WTC11 (cell line): Measurements from ENCODE around the gene GGCX.

Experiments used
- ATF2 ChIP-seq: sonication (generic); formaldehyde crosslinking; IDR thresholded peaks from 2 replicates; pipeline ENCODE4 v1.8.1; 2022; ENCODE audit warnings: low read depth, missing genetic modification reagents, borderline replicate concordance
- CBFB ChIP-seq: sonication (generic); formaldehyde crosslinking; IDR thresholded peaks from 2 replicates; pipeline ENCODE4 v1.8.1; 2022; ENCODE audit warnings: mild to moderate bottlenecking, low read depth, missing genetic modification reagents
- CREB1 ChIP-seq: sonication (generic); formaldehyde crosslinking; IDR thresholded peaks from 2 replicates; pipeline ENCODE4 v1.8.0; 2023; ENCODE audit warnings: mild to moderate bottlenecking, missing genetic modification reagents
- CREM ChIP-seq: sonication (generic); formaldehyde crosslinking; IDR thresholded peaks from 2 replicates; pipeline ENCODE4 v1.8.1; 2022; ENCODE audit warnings: mild to moderate bottlenecking, missing genetic modification reagents, moderate library complexity
- CTCF ChIP-seq: fragments of 200-600 bp; IDR thresholded peaks from 2 replicates; pipeline ENCODE4 v1.8.0; 2022; ENCODE audit warnings: antibody characterized with exemption
- ELF4 ChIP-seq: sonication (generic); formaldehyde crosslinking; IDR thresholded peaks from 2 replicates; pipeline ENCODE4 v1.8.1; 2022; ENCODE audit warnings: low read depth, mild to moderate bottlenecking, moderate library complexity, missing genetic modification reagents
- MLX ChIP-seq: sonication (generic); formaldehyde crosslinking; IDR thresholded peaks from 2 replicates; pipeline ENCODE4 v1.8.1; 2023; ENCODE audit warnings: mild to moderate bottlenecking, missing genetic modification reagents, moderate library complexity
- SMAD4 ChIP-seq: sonication (generic); formaldehyde crosslinking; IDR thresholded peaks from 2 replicates; pipeline ENCODE4 v1.8.0; 2022; ENCODE audit warnings: mild to moderate bottlenecking, missing genetic modification reagents
- USF2 ChIP-seq: sonication (generic); formaldehyde crosslinking; IDR thresholded peaks from 2 replicates; pipeline ENCODE4 v1.8.1; 2023; ENCODE audit warnings: mild to moderate bottlenecking, missing genetic modification reagents, moderate library complexity
- ZNF121 ChIP-seq: sonication (generic); formaldehyde crosslinking; IDR thresholded peaks from 2 replicates; pipeline ENCODE4 v1.8.0; 2023; ENCODE audit warnings: missing genetic modification reagents
- ZNF281 ChIP-seq: sonication (generic); formaldehyde crosslinking; IDR thresholded peaks from 2 replicates; pipeline ENCODE4 v1.8.0; 2023; ENCODE audit warnings: mild to moderate bottlenecking, missing genetic modification reagents
- ZSCAN18 ChIP-seq: fragments of 250-450 bp; sonication (Bioruptor Pico); IDR thresholded peaks from 2 replicates; pipeline ENCODE4 v2.1.2; 2022; ENCODE audit warnings: mild to moderate bottlenecking, moderate library complexity

- TF ChIP-seq CREM (CRISPR knock-in tag) (no peak), CTCF (no peak), ZNF121 (no peak), ZSCAN18 (no peak), ELF4 (no peak), SMAD4 (CRISPR knock-in tag) (no peak), CREB1 (no peak), CBFB (CRISPR knock-in tag) (no peak), MLX (no peak), USF2 (CRISPR knock-in tag) (no peak), ATF2 (CRISPR knock-in tag) (no peak), ZNF281 (no peak)
Observed at GRCh38 chr2:85534099-85534498, 27.2 kb downstream of the GGCX start.
